ENCODE results near the gene TOX2.

- TF ChIP-seq, protein P1, sequence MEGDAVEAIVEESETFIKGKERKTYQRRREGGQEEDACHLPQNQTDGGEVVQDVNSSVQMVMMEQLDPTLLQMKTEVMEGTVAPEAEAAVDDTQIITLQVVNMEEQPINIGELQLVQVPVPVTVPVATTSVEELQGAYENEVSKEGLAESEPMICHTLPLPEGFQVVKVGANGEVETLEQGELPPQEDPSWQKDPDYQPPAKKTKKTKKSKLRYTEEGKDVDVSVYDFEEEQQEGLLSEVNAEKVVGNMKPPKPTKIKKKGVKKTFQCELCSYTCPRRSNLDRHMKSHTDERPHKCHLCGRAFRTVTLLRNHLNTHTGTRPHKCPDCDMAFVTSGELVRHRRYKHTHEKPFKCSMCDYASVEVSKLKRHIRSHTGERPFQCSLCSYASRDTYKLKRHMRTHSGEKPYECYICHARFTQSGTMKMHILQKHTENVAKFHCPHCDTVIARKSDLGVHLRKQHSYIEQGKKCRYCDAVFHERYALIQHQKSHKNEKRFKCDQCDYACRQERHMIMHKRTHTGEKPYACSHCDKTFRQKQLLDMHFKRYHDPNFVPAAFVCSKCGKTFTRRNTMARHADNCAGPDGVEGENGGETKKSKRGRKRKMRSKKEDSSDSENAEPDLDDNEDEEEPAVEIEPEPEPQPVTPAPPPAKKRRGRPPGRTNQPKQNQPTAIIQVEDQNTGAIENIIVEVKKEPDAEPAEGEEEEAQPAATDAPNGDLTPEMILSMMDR (IDR thresholded peaks at IDR 0.05 in 8 of 11, conservative IDR thresholded peaks at IDR 0.05 in 3 of 11), result no peak
- TF ChIP-seq POLR2AphosphoS5 (IDR thresholded peaks at IDR 0.05), result no peak
These were observed 3.6 kb upstream of the TOX2 start for GRCh38 chr20:43911066-43911465.
